Tibial nerve (tissue), 4 donors: ENCODE measurements around the gene RANBP17.

Experiments used
- EP300 ChIP-seq, 2 donors: sonication (generic); formaldehyde crosslinking; IDR thresholded peaks; one replicate each; pipeline ENCODE4 v1.6.1; 2017; ENCODE audit warnings: antibody characterized with exemption in 2 of 2, mild to moderate bottlenecking in 1 of 2
- POLR2A ChIP-seq, 2 donors: fragments of 450-650 bp; IDR thresholded peaks; one replicate each; pipeline ENCODE4 v1.6.1; 2017; ENCODE audit warnings: antibody characterized with exemption in 2 of 2, mild to moderate bottlenecking in 2 of 2, moderate library complexity in 2 of 2
- TF ChIP-seq, protein P1 (sequence below), 5 experiments: fragments of 200-600 bp in 3 of 5; fragments of 450-650 bp in 2 of 5; sonication (generic) in 3 of 5; IDR thresholded peaks; one replicate each; pipeline ENCODE4 v1.5.1; 2016 to 2019; ENCODE audit warnings: antibody characterized with exemption in 5 of 5, mild to moderate bottlenecking in 3 of 5, moderate library complexity in 2 of 5

DNA sequence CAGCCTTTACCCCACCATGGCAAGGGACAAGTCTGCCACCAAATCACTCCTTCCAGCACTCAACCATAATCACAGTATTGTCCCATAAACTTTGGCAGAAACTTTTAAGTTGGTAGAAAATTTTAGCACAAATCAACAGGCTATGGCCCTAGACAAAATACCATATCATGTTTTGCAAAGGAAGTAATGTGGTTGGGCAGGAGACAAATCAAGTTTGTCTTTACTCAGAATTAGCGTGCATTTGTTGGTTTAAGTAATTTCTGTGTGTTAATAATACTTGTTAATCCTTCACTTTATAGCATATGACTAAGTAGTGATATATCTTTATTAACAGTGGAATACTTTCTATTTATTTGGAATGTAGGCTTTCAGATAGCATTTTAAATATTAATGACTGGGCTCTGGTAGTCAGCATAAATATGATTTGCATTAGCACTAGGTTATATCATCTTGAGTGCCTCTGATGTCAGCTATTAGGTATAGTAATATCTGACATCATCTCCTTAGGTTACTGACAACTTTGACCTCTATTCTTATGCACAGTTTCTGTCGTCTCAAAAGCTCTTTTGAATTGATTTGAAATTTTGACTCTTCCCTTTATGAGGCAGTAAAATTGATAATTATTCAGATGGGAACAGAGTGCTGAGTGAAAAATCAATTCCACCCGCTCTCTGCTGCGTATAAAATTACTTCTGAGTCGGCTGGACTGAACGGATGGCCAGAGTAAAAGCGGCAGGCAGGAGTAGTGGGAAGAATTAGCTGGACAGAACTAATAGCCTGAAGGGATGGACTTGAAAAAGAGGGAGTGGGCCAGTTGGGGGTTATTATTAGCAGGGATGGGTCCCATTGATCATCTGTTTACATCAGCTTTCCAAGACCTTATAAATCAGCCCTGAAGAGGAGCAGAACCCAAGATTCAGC, 407.1 kb downstream of the RANBP17 start:
- TF ChIP-seq, protein P1, sequence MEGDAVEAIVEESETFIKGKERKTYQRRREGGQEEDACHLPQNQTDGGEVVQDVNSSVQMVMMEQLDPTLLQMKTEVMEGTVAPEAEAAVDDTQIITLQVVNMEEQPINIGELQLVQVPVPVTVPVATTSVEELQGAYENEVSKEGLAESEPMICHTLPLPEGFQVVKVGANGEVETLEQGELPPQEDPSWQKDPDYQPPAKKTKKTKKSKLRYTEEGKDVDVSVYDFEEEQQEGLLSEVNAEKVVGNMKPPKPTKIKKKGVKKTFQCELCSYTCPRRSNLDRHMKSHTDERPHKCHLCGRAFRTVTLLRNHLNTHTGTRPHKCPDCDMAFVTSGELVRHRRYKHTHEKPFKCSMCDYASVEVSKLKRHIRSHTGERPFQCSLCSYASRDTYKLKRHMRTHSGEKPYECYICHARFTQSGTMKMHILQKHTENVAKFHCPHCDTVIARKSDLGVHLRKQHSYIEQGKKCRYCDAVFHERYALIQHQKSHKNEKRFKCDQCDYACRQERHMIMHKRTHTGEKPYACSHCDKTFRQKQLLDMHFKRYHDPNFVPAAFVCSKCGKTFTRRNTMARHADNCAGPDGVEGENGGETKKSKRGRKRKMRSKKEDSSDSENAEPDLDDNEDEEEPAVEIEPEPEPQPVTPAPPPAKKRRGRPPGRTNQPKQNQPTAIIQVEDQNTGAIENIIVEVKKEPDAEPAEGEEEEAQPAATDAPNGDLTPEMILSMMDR (IDR thresholded peaks at IDR 0.05) = no peak
- no peak for TF ChIP-seq POLR2A (IDR thresholded peaks at IDR 0.05)
- no peak for TF ChIP-seq EP300 (IDR thresholded peaks at IDR 0.05)
